ENCODE data around the gene CCDC158.
"Not testable (repeated sequence)": the region's sequence is repeated elsewhere in the genome, so short reads cannot be mapped to it uniquely, and the experiment has no call there.

The CCDC158 gene
- 0 to 0.16 (median 0.05) reads per million in 18 experiments for total RNA-seq

GRCh38 chr4:76420762-76421581 is at the start of gene CCDC158:
Gene CCDC158 (minus strand): TSS chr4:76421141. CDS start chr4:76403207, 17,934 bp downstream.
- peak in 1 of 2 donors; percentile 8 for DNase-seq

- no peak for DNase-seq
These were observed 49.6 kb upstream of the CCDC158 start for GRCh38 chr4:76470532-76470931.

GRCh38 chr4:76470064-76470463 is 49.1 kb upstream of the CCDC158 start:
- DNase-seq: no peak

- no peak for DNase-seq
These were observed 42.6 kb upstream of the CCDC158 start for GRCh38 chr4:76463568-76463967.

- DNase-seq: no peak
These were observed 38.4 kb upstream of the CCDC158 start for GRCh38 chr4:76459291-76459723.

GRCh38 chr4:76458825-76459224 is 37.9 kb upstream of the CCDC158 start:
- DNase-seq: no peak

- no peak for DNase-seq
These were observed 37.4 kb upstream of the CCDC158 start for GRCh38 chr4:76458297-76458696.

GRCh38 chr4:76457885-76458284 is 36.9 kb upstream of the CCDC158 start:
- DNase-seq: no peak

GRCh38 chr4:76454073-76454472 is 33.1 kb upstream of the CCDC158 start:
- DNase-seq: not testable (repeated sequence)

GRCh38 chr4:76453232-76453631 is 32.3 kb upstream of the CCDC158 start:
- DNase-seq: no peak

- no peak for DNase-seq
These were observed 28.9 kb upstream of the CCDC158 start for GRCh38 chr4:76449833-76450232.

- DNase-seq: no peak
These were observed 28.4 kb upstream of the CCDC158 start for GRCh38 chr4:76449362-76449767.

GRCh38 chr4:76448211-76448610 is 27.3 kb upstream of the CCDC158 start:
- DNase-seq: no peak

- no peak for DNase-seq
These were observed 26.5 kb upstream of the CCDC158 start for GRCh38 chr4:76447393-76447851.

GRCh38 chr4:76445911-76446310 is 25.0 kb upstream of the CCDC158 start:
- no peak for DNase-seq

- no peak for DNase-seq
These were observed 22.4 kb upstream of the CCDC158 start for GRCh38 chr4:76443376-76443775.

- no peak for DNase-seq
These were observed 21.9 kb upstream of the CCDC158 start for GRCh38 chr4:76442807-76443206.

- no peak for DNase-seq
These were observed 20.9 kb upstream of the CCDC158 start for GRCh38 chr4:76441881-76442280.

- no peak for DNase-seq
These were observed 18.6 kb upstream of the CCDC158 start for GRCh38 chr4:76439491-76439890.

GRCh38 chr4:76435528-76436319 is 14.8 kb upstream of the CCDC158 start:
- no peak for DNase-seq

- no peak for DNase-seq
These were observed 14.1 kb upstream of the CCDC158 start, which contains the start of gene SHROOM3 for GRCh38 chr4:76434901-76435527. Gene SHROOM3 (plus strand): TSS chr4:76435229. CDS start chr4:76436053, 824 bp downstream.

GRCh38 chr4:76430519-76431388 is 9.8 kb upstream of the CCDC158 start:
- peak; percentile 42 to 57 for DNase-seq

All from inflammatory macrophage (primary cell).